Measurements from ENCODE around the gene GRID1. TPM values are rescaled to one million over a fixed set of nuclear protein-coding genes. Genes with fewer than 3 reads are reported as not detected.
"Not testable (repeated sequence)": the region's sequence is repeated elsewhere in the genome, so short reads cannot be mapped to it uniquely, and the experiment has no call there.

The GRID1 gene
- total RNA-seq, 1 donor: under 0.01 TPM

DNA sequence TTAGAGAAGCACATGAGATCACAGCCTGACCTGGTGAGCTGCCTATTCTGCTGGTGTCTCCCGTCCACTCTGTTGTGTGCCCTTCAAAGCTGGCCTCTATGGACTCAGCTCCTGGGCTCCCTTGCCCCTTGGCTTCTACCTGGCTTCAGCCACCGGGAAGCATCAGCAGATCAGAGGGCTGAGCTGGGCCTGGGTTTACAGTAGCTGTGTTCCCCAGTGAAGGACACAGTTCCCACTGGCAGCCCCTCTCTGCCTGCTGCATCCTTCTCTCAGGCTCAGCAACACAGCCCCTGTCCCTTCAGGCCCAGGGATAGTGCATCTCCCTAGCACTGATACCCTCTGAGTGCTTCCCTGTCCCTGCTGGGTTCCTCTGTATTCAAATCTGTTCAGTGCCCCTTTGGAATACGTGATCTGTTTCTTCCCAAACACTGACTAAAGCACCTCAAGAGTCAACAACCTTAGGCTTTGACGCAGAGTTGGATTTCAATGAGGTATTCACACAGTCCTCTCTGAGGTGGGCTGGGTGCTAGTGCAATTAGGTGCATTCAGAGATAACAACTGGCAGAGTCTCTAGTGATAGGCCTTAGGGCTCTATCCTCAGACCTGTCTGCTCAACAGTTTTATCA lies 109.8 kb downstream of the GRID1 start:
- no peak for DNase-seq (ENCODE audit: low read depth in 2 of 3, low spot score in 2 of 3)

DNA sequence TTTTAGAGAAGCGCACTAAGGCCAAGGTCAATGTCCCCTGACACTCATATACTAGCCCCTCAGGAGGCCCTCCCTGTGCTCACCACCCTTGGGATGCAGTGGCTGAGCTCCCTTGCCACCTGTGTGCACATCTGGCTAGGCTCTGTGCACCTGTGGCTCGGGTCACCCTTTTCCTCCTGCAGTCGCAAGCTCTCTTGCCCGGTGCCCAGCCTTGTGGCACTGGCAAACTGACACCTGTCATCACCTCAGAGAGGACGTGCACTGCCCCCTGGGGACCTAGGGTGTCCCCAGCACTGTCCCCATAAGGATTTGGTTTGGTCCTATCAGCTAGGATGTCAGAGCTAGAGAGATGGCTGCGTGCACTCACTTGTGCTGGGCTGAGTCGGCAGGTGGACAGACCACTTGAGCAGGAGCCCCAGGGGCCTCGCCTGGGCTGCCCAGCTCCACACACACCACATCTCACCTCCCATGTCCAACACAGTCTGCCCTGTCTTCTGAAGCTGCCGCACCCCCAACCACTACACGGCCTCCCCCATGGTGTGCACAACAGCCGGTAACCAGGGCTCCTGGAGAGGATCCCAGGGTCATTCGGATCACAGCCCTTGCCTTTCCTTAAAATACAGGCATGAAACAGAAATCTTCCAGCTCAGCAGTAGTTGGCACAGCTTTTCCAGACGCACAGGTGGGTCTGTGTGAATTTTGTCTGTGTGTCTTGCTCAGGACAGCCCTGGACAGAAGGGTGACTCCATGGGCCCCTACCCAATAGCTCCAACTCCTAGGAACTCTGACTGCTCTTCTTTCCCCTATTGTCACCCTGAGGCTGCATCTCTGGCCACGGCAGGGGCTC lies 111.0 kb downstream of the GRID1 start:
- DNase-seq (ENCODE audit: low read depth in 2 of 3, low spot score in 2 of 3): no peak

DNA sequence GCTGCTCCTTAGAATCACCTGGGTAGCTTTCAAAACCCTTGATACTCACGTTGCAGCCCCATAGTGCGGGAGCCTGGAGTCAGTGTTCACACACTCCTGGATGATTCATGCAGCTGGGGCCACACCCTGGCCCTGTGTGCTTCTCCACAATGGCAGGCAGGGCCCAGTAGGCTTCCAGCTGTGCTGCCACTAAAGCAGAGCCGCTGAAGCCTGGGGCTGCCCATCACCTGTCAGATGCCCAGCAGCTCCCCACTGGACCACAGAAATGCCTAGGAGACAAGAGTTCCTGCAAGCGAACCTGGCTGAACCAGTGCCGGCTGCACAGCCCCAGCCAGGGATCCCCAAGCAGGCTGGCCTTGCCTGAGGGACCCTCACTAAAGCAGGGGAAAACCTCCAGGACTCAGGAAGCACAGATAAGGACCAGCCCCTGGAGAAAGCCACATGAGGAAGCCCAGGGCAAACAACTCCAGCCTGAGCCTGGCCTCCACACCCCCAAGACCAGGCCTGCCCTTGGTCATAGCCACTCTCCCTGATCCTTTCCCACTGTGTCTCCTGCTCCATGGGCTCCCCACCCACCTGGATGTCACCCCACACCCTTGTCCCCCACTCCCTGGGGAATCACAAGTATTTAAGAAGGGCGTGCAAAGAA lies 111.9 kb downstream of the GRID1 start:
- no peak for DNase-seq (ENCODE audit: low read depth in 2 of 3, low spot score in 2 of 3)

DNA sequence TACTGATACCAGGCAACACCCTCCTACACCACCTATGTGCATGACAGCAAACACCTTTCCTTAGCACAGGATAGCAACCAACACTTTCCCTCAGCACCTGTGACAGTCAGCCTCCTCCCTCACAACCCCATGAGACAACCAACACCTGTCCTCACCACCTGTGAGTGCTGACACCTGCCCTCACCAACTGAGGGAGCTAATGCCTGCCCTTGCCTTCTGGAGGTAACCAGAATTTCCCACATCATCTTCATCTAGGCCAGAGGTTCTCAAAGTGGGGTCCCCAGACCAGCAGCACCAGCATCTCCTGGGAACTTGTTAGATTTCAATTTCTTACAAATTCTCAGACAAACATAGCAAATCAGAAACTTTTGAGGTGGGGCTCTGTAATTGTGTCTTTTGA lies 112.5 kb downstream of the GRID1 start:
- DNase-seq (ENCODE audit: low read depth in 2 of 3, low spot score in 2 of 3): no peak

DNA sequence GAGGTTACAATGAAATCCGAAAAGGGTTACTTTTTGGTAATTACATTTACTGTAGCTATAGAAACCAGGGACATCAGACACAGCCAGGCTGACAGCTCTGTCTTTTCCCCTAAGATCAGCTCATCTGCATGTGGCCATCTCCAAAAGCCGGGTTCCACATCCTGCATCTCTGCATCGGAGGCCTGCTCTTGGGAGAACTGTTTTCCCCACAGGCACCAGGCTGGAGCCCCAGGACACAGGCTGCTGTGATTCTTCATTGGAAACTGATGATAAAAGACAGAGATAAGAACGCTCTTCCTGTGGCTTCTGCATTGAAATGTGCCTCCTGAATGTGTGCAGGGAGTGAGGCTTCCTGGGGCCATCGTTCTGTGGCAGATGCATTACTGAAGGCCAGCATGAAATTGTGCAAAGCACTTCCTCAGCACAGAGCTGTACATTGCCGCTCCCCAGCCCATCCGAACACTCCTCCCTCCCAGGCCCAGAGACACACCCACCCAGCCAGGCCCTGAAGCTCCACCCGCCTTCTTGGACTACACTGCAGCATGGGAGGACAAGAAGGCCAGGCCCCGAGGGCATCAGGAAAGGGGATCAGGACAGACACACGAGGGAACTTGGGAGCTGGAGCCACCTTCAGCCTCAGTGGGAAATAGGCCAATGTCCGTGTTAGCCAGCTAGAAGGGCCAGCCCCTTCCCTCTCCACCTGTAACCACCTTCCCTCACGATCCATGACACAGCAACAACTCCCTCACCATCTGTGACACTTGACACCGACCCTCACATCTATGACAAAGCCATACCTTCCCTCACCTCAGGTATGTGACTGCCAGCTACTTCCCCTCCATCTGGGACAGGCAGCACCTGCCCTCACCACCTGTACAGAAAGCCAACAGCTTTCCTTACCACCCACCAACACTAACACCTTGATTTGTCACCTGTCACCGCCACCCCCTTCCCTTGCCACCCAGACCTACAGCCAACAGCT lies 113.2 kb downstream of the GRID1 start:
- no peak for DNase-seq (ENCODE audit: low read depth in 2 of 3, low spot score in 2 of 3)

DNA sequence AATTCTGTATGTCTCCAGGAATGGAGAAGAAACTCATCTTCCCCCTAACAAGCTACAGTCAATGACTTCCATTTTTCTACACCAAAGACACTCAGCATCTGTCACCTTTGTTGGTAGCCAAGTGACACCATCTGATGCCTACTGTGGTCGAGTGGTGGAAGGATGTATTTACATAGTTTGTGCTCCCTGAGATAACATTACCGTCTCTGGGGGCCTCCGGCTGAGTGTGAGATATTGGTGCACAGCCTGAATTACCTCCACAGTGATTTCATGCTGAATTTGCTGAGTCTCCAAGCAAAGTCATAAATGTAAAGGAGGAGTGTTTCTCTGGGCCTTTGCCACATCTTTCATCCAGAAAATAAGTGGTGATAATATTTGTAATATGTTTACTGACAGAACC lies 114.0 kb downstream of the GRID1 start:
- no peak for DNase-seq (ENCODE audit: low read depth in 2 of 3, low spot score in 2 of 3)

DNA sequence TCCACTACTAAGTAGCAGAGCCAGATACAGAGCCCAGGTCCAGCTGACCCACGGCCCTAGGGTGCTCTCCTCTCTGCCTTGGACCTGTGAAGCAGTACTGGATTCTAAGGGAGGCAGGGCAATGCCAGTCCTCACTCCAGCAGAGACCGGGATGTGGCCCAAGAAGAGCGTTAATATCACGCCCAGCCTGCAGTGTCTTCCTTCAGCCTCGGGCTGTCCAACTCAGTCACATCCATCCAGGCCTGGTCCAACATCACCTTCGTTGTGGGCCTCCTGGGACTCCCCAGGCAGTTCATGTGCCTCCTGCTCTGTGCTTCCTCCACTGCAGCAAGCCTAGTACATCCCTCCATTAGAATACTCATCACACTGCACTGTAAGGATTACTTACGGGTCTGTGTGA lies 114.5 kb downstream of the GRID1 start:
- no peak for DNase-seq (ENCODE audit: low read depth in 2 of 3, low spot score in 2 of 3)

DNA sequence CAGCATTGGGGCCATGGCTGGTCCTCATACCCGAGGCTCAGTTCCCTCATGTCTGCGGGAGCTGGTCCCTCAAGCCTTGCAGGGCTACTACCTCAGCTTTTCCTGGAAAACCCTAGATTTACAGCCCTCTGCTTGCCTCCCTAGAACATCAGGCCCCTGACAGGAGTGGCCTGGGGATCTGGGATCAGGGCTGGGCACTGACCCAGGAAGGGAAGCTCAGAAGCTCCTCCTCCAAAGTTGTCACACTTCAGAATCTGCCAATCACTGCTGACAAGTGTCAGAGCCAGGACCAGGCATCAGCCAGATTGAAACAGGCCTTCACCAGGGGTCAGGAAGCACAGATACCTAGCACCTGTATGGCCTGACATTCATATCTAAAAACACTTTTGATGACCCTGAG lies 115.2 kb downstream of the GRID1 start:
- no peak for DNase-seq (ENCODE audit: low read depth in 2 of 3, low spot score in 2 of 3)

DNA sequence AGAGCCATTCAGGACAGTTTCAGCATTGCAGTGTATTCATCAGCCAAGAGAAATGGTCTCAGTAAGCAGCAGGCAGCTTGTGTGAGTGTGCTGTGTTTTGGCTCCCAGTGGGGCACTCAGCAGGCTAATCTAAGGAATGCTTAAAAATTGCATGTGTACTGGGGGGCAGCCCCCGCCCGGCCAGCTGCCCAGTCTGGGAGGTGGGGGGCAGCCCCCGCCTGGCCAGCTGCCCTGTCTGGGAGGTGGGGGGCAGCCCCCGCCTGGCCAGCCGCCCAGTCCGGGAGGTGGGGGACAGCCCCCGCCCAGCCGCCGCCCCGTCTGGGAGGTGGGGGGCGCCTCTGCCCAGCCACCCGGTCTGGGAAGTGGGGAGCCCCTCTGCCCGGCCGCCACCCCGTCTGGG lies 116.2 kb downstream of the GRID1 start:
- DNase-seq (ENCODE audit: low read depth in 2 of 3, low spot score in 2 of 3): no peak

DNA sequence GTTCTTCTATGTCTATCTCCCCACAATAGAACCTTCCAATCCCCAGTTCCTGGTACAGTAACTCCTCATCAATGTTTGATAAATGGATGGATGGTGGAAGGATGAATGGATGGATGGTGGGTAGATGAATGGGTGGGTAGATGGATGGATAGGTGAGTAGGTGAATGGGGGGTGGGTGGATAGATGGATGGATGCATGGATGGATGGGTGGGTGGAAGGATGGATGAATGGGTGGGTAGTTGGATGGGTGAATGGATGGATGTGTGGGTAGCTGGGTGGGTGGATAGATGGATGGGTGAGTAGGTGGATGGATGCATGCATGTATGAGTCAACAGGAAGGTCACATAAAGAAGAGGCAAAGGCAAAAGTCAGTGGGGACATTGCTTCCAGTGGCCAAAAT lies 116.8 kb downstream of the GRID1 start:
- no peak for DNase-seq (ENCODE audit: low read depth in 2 of 3, low spot score in 2 of 3)

DNA sequence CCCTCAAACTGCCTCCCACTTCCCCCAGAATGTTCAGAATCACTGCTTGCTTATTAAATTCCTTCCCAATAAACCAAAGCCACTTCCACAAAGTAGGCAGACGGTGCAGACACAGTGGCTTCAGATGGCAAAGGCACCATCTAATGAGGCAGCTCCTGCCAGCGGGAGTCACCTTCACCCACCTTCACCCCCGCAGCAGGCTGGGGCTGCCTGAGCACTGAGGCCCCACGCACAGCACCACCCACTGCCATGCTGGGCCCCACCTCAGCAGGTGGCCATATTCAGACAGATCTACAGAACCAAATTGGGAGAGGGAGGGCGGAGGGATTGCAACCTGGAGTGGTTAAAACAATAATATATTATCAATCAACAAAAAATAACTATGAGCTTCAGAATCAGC lies 118.5 kb downstream of the GRID1 start:
- DNase-seq (ENCODE audit: low read depth in 2 of 3, low spot score in 2 of 3): no peak

DNA sequence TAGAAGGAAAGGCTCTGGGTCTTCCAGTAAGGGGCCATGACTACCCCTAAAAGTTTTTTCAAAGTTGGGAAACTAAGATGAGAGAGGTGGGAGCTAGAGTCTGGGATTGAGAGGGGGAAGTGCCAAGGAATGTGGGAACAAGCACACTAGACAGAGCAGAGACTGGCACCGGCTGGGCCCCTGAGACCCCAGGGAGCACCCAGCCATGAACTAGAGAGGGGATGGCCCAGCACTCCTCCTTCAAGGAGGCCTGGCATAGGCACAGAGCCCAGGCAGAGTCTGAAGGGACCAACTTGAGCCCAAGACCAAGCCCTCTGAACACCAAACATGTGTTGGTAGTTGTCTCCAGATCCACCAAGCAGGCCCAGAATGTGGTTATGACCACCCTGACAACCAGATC lies 119.0 kb downstream of the GRID1 start:
- DNase-seq (ENCODE audit: low read depth in 2 of 3, low spot score in 2 of 3): no peak

DNA sequence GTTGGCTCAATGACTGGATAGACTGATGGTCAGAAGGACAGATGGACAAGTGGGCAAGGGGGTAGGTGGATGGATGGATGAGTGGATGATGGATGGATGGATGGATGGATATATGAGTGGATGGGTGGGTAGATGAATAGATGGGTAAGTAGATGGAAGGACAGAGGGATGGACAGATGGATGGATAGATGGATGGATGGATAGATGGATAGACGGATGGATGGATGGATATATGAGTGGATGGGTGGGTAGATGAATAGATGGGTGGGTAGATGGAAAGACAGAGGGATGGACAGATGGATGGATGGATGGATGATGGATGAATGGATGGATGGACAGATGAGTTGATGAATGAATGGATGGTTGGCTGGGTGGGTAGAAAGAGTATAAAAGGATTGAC lies 119.5 kb downstream of the GRID1 start:
- DNase-seq (ENCODE audit: low read depth in 2 of 3, low spot score in 2 of 3): no peak

DNA sequence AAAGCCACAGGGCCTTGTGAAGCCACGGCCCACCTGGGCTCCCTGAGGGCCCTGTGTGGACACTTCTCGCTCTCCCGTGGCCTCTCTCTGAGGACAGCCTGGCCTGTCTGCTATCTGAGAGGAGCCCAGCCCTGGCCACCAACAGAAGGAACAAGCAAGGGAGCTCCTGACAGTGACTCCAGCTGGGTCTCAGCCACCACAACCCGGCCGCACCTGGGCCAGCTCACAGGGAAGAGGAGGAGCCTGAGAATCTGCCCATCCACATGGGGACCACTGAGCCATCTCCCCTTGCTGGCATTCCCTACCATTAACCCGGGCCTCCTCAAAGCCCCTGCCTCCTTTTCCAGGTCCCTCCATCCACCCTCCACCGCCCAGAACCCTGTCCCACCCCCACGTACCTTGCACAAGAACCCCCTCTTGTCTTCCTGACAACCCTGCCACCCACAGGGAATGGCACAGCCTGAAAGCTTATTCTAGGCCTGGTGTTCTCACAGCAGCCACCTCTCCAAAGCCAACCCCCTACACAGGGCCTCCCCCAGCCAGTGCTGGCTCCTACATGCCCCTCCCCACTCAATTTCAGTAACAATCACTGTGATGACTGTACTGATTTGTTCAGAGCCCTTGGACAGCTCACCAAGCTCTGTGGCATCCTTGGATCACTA lies 120.2 kb downstream of the GRID1 start:
- DNase-seq (ENCODE audit: low read depth in 2 of 3, low spot score in 2 of 3): no peak

DNA sequence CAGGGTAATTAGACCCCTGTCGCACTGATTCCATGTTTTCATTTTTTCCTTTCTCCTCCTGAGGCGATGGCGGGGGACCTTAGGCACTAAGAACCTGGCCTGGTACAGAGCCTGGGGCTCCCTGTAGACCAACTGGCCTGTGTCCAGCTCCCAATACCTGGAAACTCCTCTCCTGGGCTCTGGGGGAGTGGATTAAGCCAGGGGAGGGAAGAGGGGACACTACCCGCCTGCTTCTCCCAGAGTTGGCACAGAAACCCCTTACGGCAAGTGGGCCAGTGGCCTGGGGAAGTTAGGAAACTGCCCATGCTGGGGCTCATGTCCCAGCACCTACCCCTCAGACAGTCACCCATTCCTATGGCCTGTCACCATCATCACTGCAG lies 121.6 kb downstream of the GRID1 start:
- no peak for DNase-seq (ENCODE audit: low read depth in 2 of 3, low spot score in 2 of 3)

DNA sequence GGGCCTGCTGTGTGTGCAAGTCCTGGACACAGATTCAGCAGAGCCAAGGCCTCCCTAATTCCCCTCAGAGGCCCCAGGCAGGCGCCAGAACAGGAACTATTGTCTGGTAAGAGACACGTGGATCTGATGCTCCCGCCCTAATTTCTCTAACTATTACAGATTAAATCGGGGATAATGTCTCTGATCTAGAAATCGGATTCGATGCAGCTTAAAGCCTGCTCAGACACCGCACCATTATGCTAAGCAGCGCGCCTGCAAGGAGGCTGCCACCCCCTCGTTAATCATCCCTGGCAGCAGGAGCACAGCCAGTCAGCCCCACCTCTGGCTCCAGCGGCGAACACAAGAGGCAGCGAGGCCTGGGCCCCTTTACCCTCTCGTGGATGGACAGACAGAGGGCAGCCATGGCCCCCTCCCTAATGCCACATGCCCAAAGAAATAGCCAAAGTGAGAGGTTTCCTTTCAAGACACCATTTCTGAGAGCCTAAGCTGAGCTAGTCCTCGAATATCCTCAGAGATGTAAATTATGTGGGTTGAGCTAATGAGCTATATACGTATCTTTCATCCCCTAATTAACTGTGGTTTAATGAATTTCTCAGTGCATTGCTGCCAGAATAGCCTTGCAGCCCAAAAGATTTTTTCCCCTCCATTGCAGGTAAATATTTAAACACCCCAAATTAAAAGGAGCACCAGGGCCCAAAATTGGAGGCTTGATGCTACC lies 122.1 kb downstream of the GRID1 start:
- no peak for DNase-seq (ENCODE audit: low read depth in 2 of 3, low spot score in 2 of 3)

DNA sequence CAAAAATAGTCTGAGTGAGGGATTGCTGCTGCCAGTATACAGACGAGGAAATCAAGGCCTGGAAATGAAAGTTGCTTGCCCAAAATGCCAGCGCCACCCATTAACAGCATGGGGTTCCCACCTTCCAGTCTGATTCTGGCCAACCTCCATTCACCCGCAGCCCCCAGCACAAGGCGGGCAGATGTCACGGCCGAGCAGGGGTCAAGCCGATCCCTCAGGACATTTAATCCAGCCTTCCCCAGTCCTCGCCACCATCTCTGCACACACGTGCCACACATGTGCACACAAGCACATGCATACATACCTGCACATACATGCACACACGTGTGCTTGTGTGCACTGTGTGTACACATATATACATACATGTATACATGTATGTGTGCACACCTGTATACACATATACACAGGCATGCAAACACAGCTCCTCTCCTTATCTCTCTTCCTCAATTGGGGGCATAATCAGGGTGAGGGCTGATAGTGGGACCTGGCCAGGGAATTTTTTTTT lies 122.9 kb downstream of the GRID1 start:
- no peak for DNase-seq (ENCODE audit: low read depth in 2 of 3, low spot score in 2 of 3)

DNA sequence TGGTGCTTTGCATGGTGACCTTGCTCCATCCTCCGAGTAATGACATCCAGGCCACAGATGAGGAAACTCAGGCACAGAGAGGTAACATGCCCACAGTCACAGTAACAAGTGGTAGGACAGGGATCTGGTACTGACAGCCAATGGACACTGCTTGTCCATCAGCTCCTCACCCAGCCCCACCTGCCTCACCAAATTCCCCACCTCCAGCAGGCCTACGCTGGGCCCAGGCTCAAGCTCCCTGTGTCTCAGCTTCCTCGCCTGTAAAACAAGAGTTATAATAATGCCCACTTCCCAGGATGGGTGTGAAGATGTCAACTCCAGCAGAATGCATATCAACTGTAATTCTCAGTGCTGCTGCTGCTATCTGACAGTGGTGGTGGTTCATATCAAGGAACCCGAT lies 123.8 kb downstream of the GRID1 start:
- DNase-seq (ENCODE audit: low read depth in 2 of 3, low spot score in 2 of 3): no peak

DNA sequence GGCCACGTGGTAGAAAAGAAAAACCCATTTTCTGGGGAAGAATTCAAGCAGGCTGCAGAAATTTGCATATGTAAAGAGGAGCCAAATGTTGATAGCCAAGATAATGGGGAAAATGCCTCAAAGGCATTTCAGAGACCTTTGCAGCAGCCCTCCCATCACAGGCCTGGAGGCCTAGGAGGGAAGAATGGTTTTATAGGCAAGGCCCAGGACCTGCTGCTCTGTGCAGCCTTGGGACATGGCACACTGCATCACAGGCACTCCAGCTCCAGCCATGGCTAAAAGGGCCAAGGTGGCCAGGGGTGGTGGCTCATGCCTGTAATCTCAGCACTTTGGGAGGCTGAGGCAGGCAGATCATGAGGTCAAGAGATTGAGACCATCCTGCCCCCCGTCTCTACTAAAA lies 128.5 kb downstream of the GRID1 start:
- DNase-seq (ENCODE audit: low read depth in 2 of 3, low spot score in 2 of 3): not testable (repeated sequence)

Data from hematopoietic multipotent progenitor cell (in vitro differentiated cells).